ENCODE data around the gene GIT2.

The GIT2 gene

GRCh38 chr12:109948368-109948767, 47.8 kb downstream of the GIT2 start:
- Histone ChIP-seq H3K9ac (ENCODE audit: low read length) (peak overlapping the region; percentile 15), H3K4me1 (ENCODE audit: control insufficient read depth, insufficient read depth, low read depth, low read length) (peaks cover 32% of the 10 kb centered on the region), H2BK15ac (ENCODE audit: low read depth, poor library complexity, severe bottlenecking) (no peak overlapping the region), H2AK5ac (ENCODE audit: low read length, severe bottlenecking) (peak overlapping the region; percentile 18), H2BK12ac (ENCODE audit: low read length in 2 of 2) (peak overlapping the region in 1 of 2 experiments; percentile 55), H3K79me1 (replicated peaks; ENCODE audit: low read length, poor library complexity, severe bottlenecking) (peaks cover 9% of the 10 kb centered on the region), H3K4ac (ENCODE audit: low read depth in 1 of 2, low read length in 2 of 2) (no peak overlapping the region), H3K4me2 (ENCODE audit: low read length, poor library complexity, severe bottlenecking) (no peak overlapping the region), H2BK5ac (ENCODE audit: low read depth, low read length, poor library complexity, severe bottlenecking) (peak overlapping the region; percentile 31), H3K36me3 (ENCODE audit: control insufficient read depth in 1 of 2, insufficient read depth in 2 of 2, low read depth in 1 of 2, low read length in 2 of 2) (peaks cover 19 to 77% of the 10 kb centered on the region in 2 experiments), H3K27me3 (ENCODE audit: control insufficient read depth in 1 of 2, insufficient read depth in 1 of 2, low read length in 2 of 2) (no peaks in the 10 kb centered on the region), H3K4me3 (ENCODE audit: insufficient read depth in 1 of 2, low read depth in 1 of 2, low read length in 2 of 2) (no peak overlapping the region), H3K18ac (ENCODE audit: low read depth in 1 of 2, low read length in 2 of 2) (no peak overlapping the region), H2AFZ (ENCODE audit: low read depth, low read length) (no peak overlapping the region), H3K27ac (ENCODE audit: low read length, poor library complexity, severe bottlenecking) (peak overlapping the region; percentile 82), H3K23ac (ENCODE audit: low read length in 2 of 2) (no peak overlapping the region), H4K91ac (ENCODE audit: low read length) (no peak overlapping the region), H2BK120ac (ENCODE audit: low read depth, low read length) (no peak overlapping the region), H3K14ac (ENCODE audit: low read length in 2 of 2) (no peak overlapping the region), H3K9me3 (ENCODE audit: control insufficient read depth, low read length) (no peaks in the 10 kb centered on the region), H4K8ac (ENCODE audit: low read length) (no peak overlapping the region)
- WGBS = 92% methylated on average over 2 of the region's 4 CpGs
- no peak for DNase-seq

DNA sequence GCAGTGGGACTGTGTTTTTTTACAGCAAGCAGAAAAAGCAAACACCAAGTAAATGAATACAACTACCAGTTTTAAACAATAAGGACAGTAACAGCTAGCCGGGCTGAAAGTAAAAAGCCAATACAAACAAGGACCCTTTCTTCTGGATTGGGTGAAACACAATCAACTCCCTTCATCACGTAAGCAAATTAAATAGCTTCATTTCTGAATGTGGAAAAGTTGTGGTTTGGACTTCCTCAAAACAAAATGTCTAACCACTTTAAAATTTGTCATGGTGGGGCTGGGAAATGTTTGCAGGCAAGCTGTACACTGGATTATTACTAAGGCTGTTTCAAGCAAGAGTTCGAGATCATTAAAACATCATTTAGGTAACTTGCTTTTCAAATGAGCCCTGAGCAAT, 48.6 kb downstream of the GIT2 start:
- H3K27me3 ChIP-seq (ENCODE audit: control insufficient read depth in 1 of 2, insufficient read depth in 1 of 2, low read length in 2 of 2) = no peaks in the 10 kb centered on the region
- no peak overlapping the region for H3K4me3 ChIP-seq (ENCODE audit: insufficient read depth in 1 of 2, low read depth in 1 of 2, low read length in 2 of 2)
- H2AFZ ChIP-seq (ENCODE audit: low read depth, low read length) = no peak overlapping the region
- 64% methylated on average over 1 of the region's 3 CpGs for WGBS
- H3K4me2 ChIP-seq (ENCODE audit: low read length, poor library complexity, severe bottlenecking) = no peak overlapping the region
- peaks cover 9% of the 10 kb centered on the region for H3K79me1 ChIP-seq (replicated peaks; ENCODE audit: low read length, poor library complexity, severe bottlenecking)
- H2BK15ac ChIP-seq (ENCODE audit: low read depth, poor library complexity, severe bottlenecking) = no peak overlapping the region
- no peak overlapping the region for H4K91ac ChIP-seq (ENCODE audit: low read length)
- H2BK12ac ChIP-seq (ENCODE audit: low read length in 2 of 2) = no peak overlapping the region
- no peak overlapping the region for H2BK120ac ChIP-seq (ENCODE audit: low read depth, low read length)
- peak; percentile 42 for DNase-seq
- peak overlapping the region; percentile 98 for H2AK5ac ChIP-seq (ENCODE audit: low read length, severe bottlenecking)
- H2BK5ac ChIP-seq (ENCODE audit: low read depth, low read length, poor library complexity, severe bottlenecking) = peak overlapping the region; percentile 84
- H3K27ac ChIP-seq (ENCODE audit: low read length, poor library complexity, severe bottlenecking) = peak overlapping the region; percentile 48
- H3K23ac ChIP-seq (ENCODE audit: low read length in 2 of 2) = no peak overlapping the region
- no peak overlapping the region for H3K14ac ChIP-seq (ENCODE audit: low read length in 2 of 2)
- H3K4me1 ChIP-seq (ENCODE audit: control insufficient read depth, insufficient read depth, low read depth, low read length) = peaks cover 28% of the 10 kb centered on the region
- H3K9ac ChIP-seq (ENCODE audit: low read length) = peak overlapping the region; percentile 13
- H4K8ac ChIP-seq (ENCODE audit: low read length) = no peak overlapping the region
- no peak overlapping the region for H3K18ac ChIP-seq (ENCODE audit: low read depth in 1 of 2, low read length in 2 of 2)
- no peaks in the 10 kb centered on the region for H3K9me3 ChIP-seq (ENCODE audit: control insufficient read depth, low read length)
- H3K4ac ChIP-seq (ENCODE audit: low read depth in 1 of 2, low read length in 2 of 2) = no peak overlapping the region
- H3K36me3 ChIP-seq (ENCODE audit: control insufficient read depth in 1 of 2, insufficient read depth in 2 of 2, low read depth in 1 of 2, low read length in 2 of 2) = peaks cover 11 to 76% of the 10 kb centered on the region in 2 experiments

GRCh38 chr12:109946913-109947312, 49.3 kb downstream of the GIT2 start:
- Histone ChIP-seq H3K9ac (ENCODE audit: low read length) (no peak overlapping the region), H4K91ac (ENCODE audit: low read length) (peak overlapping the region; percentile 18), H2BK15ac (ENCODE audit: low read depth, poor library complexity, severe bottlenecking) (no peak overlapping the region), H3K27me3 (ENCODE audit: control insufficient read depth in 1 of 2, insufficient read depth in 1 of 2, low read length in 2 of 2) (no peaks in the 10 kb centered on the region), H2BK120ac (ENCODE audit: low read depth, low read length) (no peak overlapping the region), H3K9me3 (ENCODE audit: control insufficient read depth, low read length) (no peaks in the 10 kb centered on the region), H2AFZ (ENCODE audit: low read depth, low read length) (no peak overlapping the region), H3K4me2 (ENCODE audit: low read length, poor library complexity, severe bottlenecking) (no peak overlapping the region), H3K4me1 (ENCODE audit: control insufficient read depth, insufficient read depth, low read depth, low read length) (peaks cover 23% of the 10 kb centered on the region), H3K4me3 (ENCODE audit: insufficient read depth in 1 of 2, low read depth in 1 of 2, low read length in 2 of 2) (no peak overlapping the region), H3K27ac (ENCODE audit: low read length, poor library complexity, severe bottlenecking) (peak overlapping the region; percentile 48), H4K8ac (ENCODE audit: low read length) (no peak overlapping the region), H3K18ac (ENCODE audit: low read depth in 1 of 2, low read length in 2 of 2) (peak overlapping the region in 1 of 2 experiments; percentile 34), H3K36me3 (ENCODE audit: control insufficient read depth in 1 of 2, insufficient read depth in 2 of 2, low read depth in 1 of 2, low read length in 2 of 2) (peaks cover 6 to 72% of the 10 kb centered on the region in 2 experiments), H2BK12ac (ENCODE audit: low read length in 2 of 2) (peak overlapping the region; percentile 71 to 73), H3K23ac (ENCODE audit: low read length in 2 of 2) (no peak overlapping the region), H2AK5ac (ENCODE audit: low read length, severe bottlenecking) (peak overlapping the region; percentile 98), H3K14ac (ENCODE audit: low read length in 2 of 2) (peak overlapping the region in 1 of 2 experiments; percentile 71), H3K79me1 (replicated peaks; ENCODE audit: low read length, poor library complexity, severe bottlenecking) (peaks cover 11% of the 10 kb centered on the region), H3K4ac (ENCODE audit: low read depth in 1 of 2, low read length in 2 of 2) (peak overlapping the region in 1 of 2 experiments; percentile 43), H2BK5ac (ENCODE audit: low read depth, low read length, poor library complexity, severe bottlenecking) (peak overlapping the region; percentile 46)
- 98% methylated on average over 9 of the region's 9 CpGs for WGBS
- DNase-seq = no peak

DNA sequence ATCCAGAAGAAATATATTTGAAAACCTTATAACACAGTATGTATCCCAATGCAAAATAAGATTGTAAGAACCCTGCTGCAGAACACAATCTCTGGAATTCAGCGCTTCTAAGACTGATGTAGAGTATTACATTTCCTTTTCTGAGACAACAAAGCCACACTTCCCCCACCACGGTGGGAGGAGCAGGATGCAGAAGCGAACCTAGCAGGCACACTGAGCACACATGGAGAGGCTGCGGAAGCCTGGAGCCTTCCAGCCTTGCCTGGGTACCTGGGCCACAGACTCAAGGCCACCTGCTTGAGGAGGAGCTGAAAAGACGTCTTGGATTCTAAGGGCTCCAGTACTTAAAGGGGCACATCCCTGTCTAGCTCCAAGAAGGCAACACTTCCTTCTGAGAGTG, 49.7 kb downstream of the GIT2 start:
- Histone ChIP-seq H2BK120ac (ENCODE audit: low read depth, low read length) (no peak overlapping the region), H2BK15ac (ENCODE audit: low read depth, poor library complexity, severe bottlenecking) (no peak overlapping the region), H3K4ac (ENCODE audit: low read depth in 1 of 2, low read length in 2 of 2) (no peak overlapping the region), H3K9ac (ENCODE audit: low read length) (no peak overlapping the region), H3K14ac (ENCODE audit: low read length in 2 of 2) (no peak overlapping the region), H3K23ac (ENCODE audit: low read length in 2 of 2) (no peak overlapping the region), H2BK12ac (ENCODE audit: low read length in 2 of 2) (peak overlapping the region in 1 of 2 experiments; percentile 84), H2AFZ (ENCODE audit: low read depth, low read length) (no peak overlapping the region), H3K27me3 (ENCODE audit: control insufficient read depth in 1 of 2, insufficient read depth in 1 of 2, low read length in 2 of 2) (no peaks in the 10 kb centered on the region), H4K91ac (ENCODE audit: low read length) (peak overlapping the region; percentile 34), H3K79me1 (replicated peaks; ENCODE audit: low read length, poor library complexity, severe bottlenecking) (peaks cover 11% of the 10 kb centered on the region), H3K4me3 (ENCODE audit: insufficient read depth in 1 of 2, low read depth in 1 of 2, low read length in 2 of 2) (no peak overlapping the region), H3K36me3 (ENCODE audit: control insufficient read depth in 1 of 2, insufficient read depth in 2 of 2, low read depth in 1 of 2, low read length in 2 of 2) (peaks cover 6 to 68% of the 10 kb centered on the region in 2 experiments), H3K4me1 (ENCODE audit: control insufficient read depth, insufficient read depth, low read depth, low read length) (peaks cover 24% of the 10 kb centered on the region), H2AK5ac (ENCODE audit: low read length, severe bottlenecking) (peak overlapping the region; percentile 98), H3K18ac (ENCODE audit: low read depth in 1 of 2, low read length in 2 of 2) (no peak overlapping the region), H3K9me3 (ENCODE audit: control insufficient read depth, low read length) (no peaks in the 10 kb centered on the region), H4K8ac (ENCODE audit: low read length) (peak overlapping the region; percentile 59), H3K4me2 (ENCODE audit: low read length, poor library complexity, severe bottlenecking) (no peak overlapping the region), H2BK5ac (ENCODE audit: low read depth, low read length, poor library complexity, severe bottlenecking) (no peak overlapping the region), H3K27ac (ENCODE audit: low read length, poor library complexity, severe bottlenecking) (peak overlapping the region; percentile 48)
- no peak for DNase-seq
- WGBS = 32% methylated on average over 5 of the region's 5 CpGs
